Mesendoderm (in vitro differentiated cells): ENCODE measurements around the gene RAB5A. TPM values are rescaled to one million over a fixed set of nuclear protein-coding genes. Genes with fewer than 3 reads are reported as not detected.
"Not testable (repeated sequence)": the region's sequence is repeated elsewhere in the genome, so short reads cannot be mapped to it uniquely, and the experiment has no call there.

Experiments
- DNase-seq: peaks from one replicate; pipeline ENCODE4 v3.0.0; 2013
- H2AK5ac ChIP-seq: 2 replicates; pipeline ENCODE4 v1.6.1; 2013; ENCODE audit warnings: low read length, inconsistent platforms
- H2BK120ac ChIP-seq: 2 replicates; pipeline ENCODE4 v1.6.1; 2013; ENCODE audit warnings: low read depth, mild to moderate bottlenecking, low read length, moderate library complexity, mixed read lengths
- H2BK15ac ChIP-seq: replicated peaks from 2 replicates; pipeline ENCODE4 v1.6.1; 2013; ENCODE audit warnings: low read depth, mild to moderate bottlenecking, moderate library complexity
- H2BK5ac ChIP-seq: 2 replicates; pipeline ENCODE4 v1.6.1; 2013; ENCODE audit warnings: low read length, inconsistent platforms
- H3K18ac ChIP-seq: 2 replicates; pipeline ENCODE4 v1.6.1; 2013; ENCODE audit warnings: mild to moderate bottlenecking, low read length, mixed read lengths
- H3K23ac ChIP-seq: one replicate; pipeline ENCODE4 v1.6.1; 2013; ENCODE audit warnings: low read length
- H3K27ac ChIP-seq: 2 replicates; pipeline ENCODE4 v1.5.1; 2013; ENCODE audit warnings: low read depth, mild to moderate bottlenecking, inconsistent platforms, low read length, moderate library complexity
- H3K27me3 ChIP-seq: 2 replicates; pipeline ENCODE4 v1.6.1; 2013; ENCODE audit warnings: low read length, control low read depth, mild to moderate bottlenecking, inconsistent platforms; ENCODE audit not compliant: insufficient read depth, poor library complexity
- H3K36me3 ChIP-seq: 2 replicates; pipeline ENCODE4 v1.6.1; 2013; ENCODE audit warnings: low read length, inconsistent platforms; ENCODE audit not compliant: control insufficient read depth, insufficient read depth
- H3K4ac ChIP-seq: one replicate; pipeline ENCODE4 v1.6.1; 2013; ENCODE audit warnings: low read depth, mild to moderate bottlenecking, low read length, moderate library complexity
- H3K4me1 ChIP-seq: 2 replicates; pipeline ENCODE4 v1.6.1; 2013; ENCODE audit warnings: low read depth, low read length, inconsistent platforms; ENCODE audit not compliant: control insufficient read depth
- H3K4me2 ChIP-seq: 2 replicates; pipeline ENCODE4 v1.6.1; 2013; ENCODE audit warnings: low read length
- H3K4me3 ChIP-seq: 2 replicates; pipeline ENCODE4 v1.5.1; 2013; ENCODE audit warnings: mild to moderate bottlenecking, low read length
- H3K56ac ChIP-seq: one replicate; pipeline ENCODE4 v1.6.1; 2013; ENCODE audit warnings: low read length
- H3K79me1 ChIP-seq: 2 replicates; pipeline ENCODE4 v1.6.1; 2013; ENCODE audit warnings: low read length, inconsistent platforms
- H3K79me2 ChIP-seq: 2 replicates; pipeline ENCODE4 v1.6.1; 2013; ENCODE audit warnings: mild to moderate bottlenecking, low read length; ENCODE audit not compliant: control insufficient read depth, insufficient read depth
- H3K9ac ChIP-seq: 2 replicates; pipeline ENCODE4 v1.6.1; 2013; ENCODE audit warnings: low read length, inconsistent platforms
- H4K5ac ChIP-seq: one replicate; pipeline ENCODE4 v1.6.1; 2013; ENCODE audit warnings: low read length
- H4K8ac ChIP-seq: one replicate; pipeline ENCODE4 v1.6.1; 2013; ENCODE audit warnings: low read depth, mild to moderate bottlenecking, control low read depth, low read length, moderate library complexity
- WGBS: extraction: QIAGEN DNeasy Blood & Tissue Kit; methylation state at CpG from one replicate; pipeline ENCODE4 v1.1.7; 2013; ENCODE audit warnings: low lambda C conversion rate, missing lambda C conversion rate; ENCODE audit not compliant: insufficient coverage; ENCODE audit errors: extremely low coverage; 5-methylcytosine and 5-hydroxymethylcytosine counted together
- polyA plus RNA-seq, 2 experiments: library from polyadenylated mRNA; stranded (reverse); fragments of 200-250 nt; gene quantifications; one replicate each; pipeline ENCODE4 v1.2.3, GENCODE V29; 2013

The RAB5A gene
- polyA plus RNA-seq (2013, experiment 1 of 2) = 55.2 TPM
- polyA plus RNA-seq (2013, experiment 2 of 2) = 57.7 TPM

- no CpG with 5 or more reads among the region's 73 CpGs for WGBS
- Histone ChIP-seq H3K79me1 (peaks cover 1% of the 10 kb centered on the region), H3K4me3 (peak within 1 kb of the TSS; percentile 95), H2AK5ac (no peak within 1 kb of the TSS), H3K27ac (peak within 1 kb of the TSS; percentile 88), H3K56ac (peak within 1 kb of the TSS; percentile 89), H4K8ac (peak within 1 kb of the TSS; percentile 89), H3K4me2 (peak within 1 kb of the TSS; percentile 88), H3K23ac (no peak within 1 kb of the TSS), H3K4ac (peak within 1 kb of the TSS; percentile 75), H3K18ac (peak within 1 kb of the TSS; percentile 53), H3K4me1 (no peaks in the 10 kb centered on the region), H2BK15ac (no peak within 1 kb of the TSS), H3K36me3 (peaks cover 3% of the 10 kb centered on the region), H2BK5ac (peak within 1 kb of the TSS; percentile 64), H3K9ac (peak within 1 kb of the TSS; percentile 88), H4K5ac (peak within 1 kb of the TSS; percentile 22), H2BK120ac (peak within 1 kb of the TSS; percentile 10), H3K27me3 (no peaks in the 10 kb centered on the region), H3K79me2 (peaks cover 34% of the 10 kb centered on the region)
- DNase-seq = peak; percentile 99
These were observed at the start of gene RAB5A for GRCh38 chr3:19946832-19947548. Gene RAB5A, plus strand, starts transcription at chr3:19947097. Its CDS starts 3,802 bp downstream, at chr3:19950899.

GRCh38 chr3:19898721-19899120 is 48.2 kb upstream of the RAB5A start:
- no peak overlapping the region for H3K4me2 ChIP-seq
- H2AK5ac ChIP-seq = no peak overlapping the region
- no peak for DNase-seq
- no peak overlapping the region for H3K27ac ChIP-seq
- no peak overlapping the region for H3K4ac ChIP-seq
- no peak overlapping the region for H3K18ac ChIP-seq
- no peaks in the 10 kb centered on the region for H3K79me1 ChIP-seq
- H3K4me1 ChIP-seq = no peaks in the 10 kb centered on the region
- H3K56ac ChIP-seq = no peak overlapping the region
- H2BK120ac ChIP-seq = no peak overlapping the region
- no peak overlapping the region for H4K5ac ChIP-seq
- no peak overlapping the region for H2BK15ac ChIP-seq
- WGBS = no CpG with 5 or more reads among the region's 2 CpGs
- no peak overlapping the region for H3K4me3 ChIP-seq
- no peaks in the 10 kb centered on the region for H3K79me2 ChIP-seq
- no peaks in the 10 kb centered on the region for H3K36me3 ChIP-seq
- H4K8ac ChIP-seq = no peak overlapping the region
- H2BK5ac ChIP-seq = no peak overlapping the region
- no peak overlapping the region for H3K9ac ChIP-seq
- no peak overlapping the region for H3K23ac ChIP-seq
- no peaks in the 10 kb centered on the region for H3K27me3 ChIP-seq

- Histone ChIP-seq H3K79me1 (no peaks in the 10 kb centered on the region), H2BK5ac (no peak overlapping the region), H3K4me2 (no peak overlapping the region), H3K23ac (no peak overlapping the region), H3K27me3 (no peaks in the 10 kb centered on the region), H3K4ac (no peak overlapping the region), H3K79me2 (no peaks in the 10 kb centered on the region), H3K27ac (no peak overlapping the region), H2BK15ac (no peak overlapping the region), H4K5ac (no peak overlapping the region), H3K56ac (no peak overlapping the region), H3K18ac (no peak overlapping the region), H3K9ac (no peak overlapping the region), H3K36me3 (no peaks in the 10 kb centered on the region), H4K8ac (no peak overlapping the region), H3K4me3 (no peak overlapping the region), H2AK5ac (no peak overlapping the region), H3K4me1 (no peaks in the 10 kb centered on the region), H2BK120ac (no peak overlapping the region)
- DNase-seq = no peak
- no CpG with 5 or more reads among the region's 2 CpGs for WGBS
These were observed 47.6 kb upstream of the RAB5A start for GRCh38 chr3:19899264-19899663.

- not testable (repeated sequence) for H2BK5ac ChIP-seq, H3K27me3 ChIP-seq, H3K9ac ChIP-seq, H2AK5ac ChIP-seq, H4K8ac ChIP-seq, H3K56ac ChIP-seq, H3K18ac ChIP-seq, H3K79me2 ChIP-seq, H2BK120ac ChIP-seq, H3K36me3 ChIP-seq, H3K4me2 ChIP-seq, H3K27ac ChIP-seq, H2BK15ac ChIP-seq, H4K5ac ChIP-seq, H3K4me3 ChIP-seq, H3K4ac ChIP-seq, H3K4me1 ChIP-seq, DNase-seq, H3K79me1 ChIP-seq, H3K23ac ChIP-seq
- WGBS = no CpG with 5 or more reads among the region's 7 CpGs
These were observed 47.1 kb upstream of the RAB5A start for GRCh38 chr3:19899833-19900232.

- WGBS = no CpG with 5 or more reads among the region's 5 CpGs
- Histone ChIP-seq H4K5ac (no peak overlapping the region), H3K27ac (no peak overlapping the region), H3K79me2 (no peaks in the 10 kb centered on the region), H3K36me3 (no peaks in the 10 kb centered on the region), H3K23ac (no peak overlapping the region), H3K56ac (no peak overlapping the region), H3K79me1 (no peaks in the 10 kb centered on the region), H2BK120ac (no peak overlapping the region), H2BK5ac (no peak overlapping the region), H2AK5ac (no peak overlapping the region), H2BK15ac (no peak overlapping the region), H3K4me2 (no peak overlapping the region), H3K4me3 (no peak overlapping the region), H3K4me1 (no peaks in the 10 kb centered on the region), H3K9ac (no peak overlapping the region), H3K18ac (no peak overlapping the region), H3K27me3 (no peaks in the 10 kb centered on the region), H3K4ac (no peak overlapping the region), H4K8ac (no peak overlapping the region)
- no peak for DNase-seq
These were observed 45.6 kb upstream of the RAB5A start for GRCh38 chr3:19901337-19901736.

GRCh38 chr3:19901918-19902317 is 45.0 kb upstream of the RAB5A start:
- H3K36me3 ChIP-seq = no peaks in the 10 kb centered on the region
- no peak for DNase-seq

More at GRCh38 chr3:19901918-19902317, 45.0 kb upstream of the RAB5A start:
- Histone ChIP-seq H3K4me1 (no peaks in the 10 kb centered on the region), H3K27me3 (no peaks in the 10 kb centered on the region), H3K18ac (no peak overlapping the region), H4K8ac (no peak overlapping the region), H3K4me2 (no peak overlapping the region), H2BK5ac (no peak overlapping the region), H3K23ac (no peak overlapping the region), H2AK5ac (no peak overlapping the region), H4K5ac (no peak overlapping the region), H3K27ac (no peak overlapping the region), H3K9ac (no peak overlapping the region), H3K56ac (no peak overlapping the region), H2BK120ac (no peak overlapping the region), H3K79me1 (no peaks in the 10 kb centered on the region), H3K4ac (no peak overlapping the region), H3K4me3 (no peak overlapping the region), H3K79me2 (no peaks in the 10 kb centered on the region), H2BK15ac (no peak overlapping the region)
- no CpG with 5 or more reads among the region's 4 CpGs for WGBS
